ENCODE results near the gene FFAR1.

DNA sequence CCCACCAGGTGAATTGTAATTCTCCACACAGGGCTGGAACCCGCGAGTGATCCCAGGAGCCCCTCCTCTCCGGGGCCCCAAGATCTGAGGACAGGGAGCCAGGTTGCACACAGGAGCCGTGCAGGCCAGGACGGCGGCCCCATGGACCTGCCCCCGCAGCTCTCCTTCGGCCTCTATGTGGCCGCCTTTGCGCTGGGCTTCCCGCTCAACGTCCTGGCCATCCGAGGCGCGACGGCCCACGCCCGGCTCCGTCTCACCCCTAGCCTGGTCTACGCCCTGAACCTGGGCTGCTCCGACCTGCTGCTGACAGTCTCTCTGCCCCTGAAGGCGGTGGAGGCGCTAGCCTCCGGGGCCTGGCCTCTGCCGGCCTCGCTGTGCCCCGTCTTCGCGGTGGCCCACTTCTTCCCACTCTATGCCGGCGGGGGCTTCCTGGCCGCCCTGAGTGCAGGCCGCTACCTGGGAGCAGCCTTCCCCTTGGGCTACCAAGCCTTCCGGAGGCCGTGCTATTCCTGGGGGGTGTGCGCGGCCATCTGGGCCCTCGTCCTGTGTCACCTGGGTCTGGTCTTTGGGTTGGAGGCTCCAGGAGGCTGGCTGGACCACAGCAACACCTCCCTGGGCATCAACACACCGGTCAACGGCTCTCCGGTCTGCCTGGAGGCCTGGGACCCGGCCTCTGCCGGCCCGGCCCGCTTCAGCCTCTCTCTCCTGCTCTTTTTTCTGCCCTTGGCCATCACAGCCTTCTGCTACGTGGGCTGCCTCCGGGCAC lies 3.9 kb downstream of the FFAR1 start:
- TF ChIP-seq, protein P1, sequence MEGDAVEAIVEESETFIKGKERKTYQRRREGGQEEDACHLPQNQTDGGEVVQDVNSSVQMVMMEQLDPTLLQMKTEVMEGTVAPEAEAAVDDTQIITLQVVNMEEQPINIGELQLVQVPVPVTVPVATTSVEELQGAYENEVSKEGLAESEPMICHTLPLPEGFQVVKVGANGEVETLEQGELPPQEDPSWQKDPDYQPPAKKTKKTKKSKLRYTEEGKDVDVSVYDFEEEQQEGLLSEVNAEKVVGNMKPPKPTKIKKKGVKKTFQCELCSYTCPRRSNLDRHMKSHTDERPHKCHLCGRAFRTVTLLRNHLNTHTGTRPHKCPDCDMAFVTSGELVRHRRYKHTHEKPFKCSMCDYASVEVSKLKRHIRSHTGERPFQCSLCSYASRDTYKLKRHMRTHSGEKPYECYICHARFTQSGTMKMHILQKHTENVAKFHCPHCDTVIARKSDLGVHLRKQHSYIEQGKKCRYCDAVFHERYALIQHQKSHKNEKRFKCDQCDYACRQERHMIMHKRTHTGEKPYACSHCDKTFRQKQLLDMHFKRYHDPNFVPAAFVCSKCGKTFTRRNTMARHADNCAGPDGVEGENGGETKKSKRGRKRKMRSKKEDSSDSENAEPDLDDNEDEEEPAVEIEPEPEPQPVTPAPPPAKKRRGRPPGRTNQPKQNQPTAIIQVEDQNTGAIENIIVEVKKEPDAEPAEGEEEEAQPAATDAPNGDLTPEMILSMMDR (IDR thresholded peaks at IDR 0.05) = no peak
- no peak for TF ChIP-seq EZH2 (IDR thresholded peaks at IDR 0.05; ENCODE audit: borderline replicate concordance, insufficient read depth, low read depth, low read length, poor library complexity, severe bottlenecking)
